ENCODE data around the gene CEP192. TPM values are rescaled to one million over a fixed set of nuclear protein-coding genes. Genes with fewer than 3 reads are reported as not detected.

CEP192 gene
- total and polyA plus RNA-seq, 2 of the 13 experiments (the other 11 are each of a cell fraction or from before 2014, with no cell fraction given) = 15.3 to 24.7 TPM

GRCh38 chr18:12990967-12991820 lies at the start of gene CEP192 (continued):
- TF ChIP-seq E2F2 (CRISPR knock-in tag; IDR thresholded peaks at IDR 0.05; ENCODE audit: borderline replicate concordance) (peak; percentile 91; the same call in 1 of the 2 replicates), GFI1 (CRISPR knock-in tag; IDR thresholded peaks at IDR 0.05; ENCODE audit: borderline replicate concordance) (peak; percentile 6; the same call in 1 of the 2 replicates), HDAC6 (IDR thresholded peaks at IDR 0.05; ENCODE audit: low read depth, low read length) (no peak), HINFP (CRISPR knock-in tag; IDR thresholded peaks at IDR 0.05; ENCODE audit: low read depth) (0 out of 2 replicates have a peak, but pooled peaks have one; percentile 55), MBNL3 (CRISPR knock-in tag; conservative IDR thresholded peaks at IDR 0.05) (no peak), ZBTB42 (CRISPR knock-in tag; IDR thresholded peaks at IDR 0.05) (no peak), NFIC (IDR thresholded peaks at IDR 0.05; ENCODE audit: low read length) (no peak), HMG20A (CRISPR knock-in tag; IDR thresholded peaks at IDR 0.05; ENCODE audit: borderline replicate concordance) (no peak), ZNF773 (CRISPR knock-in tag; IDR thresholded peaks at IDR 0.05; ENCODE audit: borderline replicate concordance) (peak; percentile 97; the same call in 1 of the 2 replicates), REPIN1 (CRISPR knock-in tag; IDR thresholded peaks at IDR 0.05; ENCODE audit: borderline replicate concordance, low read depth) (peak; percentile 89; the same call in 1 of the 2 replicates), TOE1 (CRISPR knock-in tag; IDR thresholded peaks at IDR 0.05) (no peak; the same call in 1 of the 2 replicates), ZNF143 (CRISPR knock-in tag; IDR thresholded peaks at IDR 0.05) (peak; percentile 64), U2AF2 (IDR thresholded peaks at IDR 0.05; ENCODE audit: low read depth, low read length) (no peak), NR2F6 (IDR thresholded peaks at IDR 0.05) (no peak), NR2F6 (CRISPR knock-in tag; IDR thresholded peaks at IDR 0.05) (peak; percentile 68), ZNF672 (CRISPR knock-in tag; IDR thresholded peaks at IDR 0.05) (no peak), HOXA3 (CRISPR knock-in tag; IDR thresholded peaks at IDR 0.05) (peak; percentile 86), KAT8 (CRISPR knock-in tag; IDR thresholded peaks at IDR 0.05) (peak; percentile 86; the same call in 1 of the 2 replicates), HMGA1 (CRISPR knock-in tag; conservative IDR thresholded peaks at IDR 0.05) (no peak), CERS6 (CRISPR knock-in tag; IDR thresholded peaks at IDR 0.05) (no peak), KDM1A (CRISPR knock-in tag; IDR thresholded peaks at IDR 0.05) (0 out of 2 replicates have a peak, but pooled peaks have one; percentile 42), EHMT2 (IDR thresholded peaks at IDR 0.05; ENCODE audit: borderline replicate concordance, low read depth, low read length) (no peak), ZNF782 (CRISPR knock-in tag; IDR thresholded peaks at IDR 0.05; ENCODE audit: borderline replicate concordance) (peak; percentile 87; the same call in 1 of the 2 replicates), ZNF33B (CRISPR knock-in tag; IDR thresholded peaks at IDR 0.05) (0 out of 2 replicates have a peak, but pooled peaks have one; percentile 52), STAT6 (CRISPR knock-in tag; IDR thresholded peaks at IDR 0.05; ENCODE audit: borderline replicate concordance) (no peak; the same call in 1 of the 2 replicates)

Measured in HepG2 (cell line).